ENCODE results near the gene IGFBP6.
A peak's percentile ranks its signal among the peaks of the same experiment; 100 is the strongest.
"Not testable (repeated sequence)": the region's sequence is repeated elsewhere in the genome, so short reads cannot be mapped to it uniquely, and the experiment has no call there.

IGFBP6 gene

DNA sequence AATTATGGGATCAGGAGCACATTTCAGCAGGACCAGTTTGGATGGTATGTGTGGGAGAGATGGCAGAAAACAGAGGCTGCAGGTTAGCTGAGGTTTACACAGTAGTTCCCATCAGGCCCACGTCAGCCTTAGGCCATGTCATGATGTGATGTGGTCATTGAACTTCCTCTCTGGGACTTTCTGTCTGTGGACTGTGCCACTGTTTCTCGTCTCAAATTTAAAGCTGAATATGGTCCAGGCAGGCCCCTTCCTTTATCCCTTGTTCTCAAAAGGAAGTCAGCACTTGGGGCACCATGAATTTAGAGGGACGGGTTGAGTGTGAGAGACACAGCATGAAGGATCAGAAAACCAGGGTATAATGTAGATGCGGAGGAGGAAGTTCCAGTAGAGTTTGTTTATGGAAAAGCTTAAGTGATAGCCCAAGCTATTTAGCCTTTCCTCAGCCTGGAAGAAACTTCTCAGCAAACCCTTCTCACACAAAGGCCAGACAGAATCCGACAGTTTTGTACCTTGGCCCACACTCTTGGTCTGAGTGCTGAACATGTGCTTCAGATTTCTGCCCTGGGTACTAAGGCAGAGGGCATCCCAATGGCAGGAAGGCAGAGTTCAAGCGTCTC, 3.6 kb upstream of the IGFBP6 start:
- Histone ChIP-seq H3K27me3 (replicated peaks in 2 of 5; ENCODE audit: control insufficient read depth in 4 of 5, insufficient read depth in 5 of 5, low read length in 4 of 5) (no peaks in the 10 kb centered on the region), H3K27ac (ENCODE audit: insufficient read depth in 1 of 2, low read depth in 1 of 2, low read length in 2 of 2, poor library complexity in 1 of 2, severe bottlenecking in 2 of 2) (no peak overlapping the region), H3K9me3 (ENCODE audit: control extremely low read depth in 1 of 5, control insufficient read depth in 4 of 5, insufficient read depth in 2 of 5, low read depth in 1 of 5, low read length in 4 of 5) (no peaks in the 10 kb centered on the region), H3K36me3 (ENCODE audit: control insufficient read depth in 4 of 4, insufficient read depth in 4 of 4, low read length in 3 of 4) (no peaks in the 10 kb centered on the region), H3K4me1 (ENCODE audit: control extremely low read depth in 1 of 4, control insufficient read depth in 4 of 4, insufficient read depth in 4 of 4, low read length in 3 of 4) (peaks cover 2 to 34% (median 26%) of the 10 kb centered on the region in 4 experiments), H3K4me3 (ENCODE audit: control insufficient read depth in 1 of 7, extremely low read depth in 1 of 7, insufficient read depth in 4 of 7, low read depth in 2 of 7, low read length in 6 of 7) (no peak overlapping the region)
- DNase-seq: peak in 2 of 3 donors; percentile 27 to 29
- ChIA-PET POLR2A (interaction anchor here (1.7 kb wide), 1 partner anchor 15 kb away, joined by 6 read pairs; the partner anchor contains the start of gene SPRYD3), CTCF (interaction anchor here (0.9 to 14.5 kb wide), 4 partner anchors 9 to 26 kb away, joined by 4 to 361 read pairs (median 5); no protein-coding TSS in a partner anchor)
- WGBS (ENCODE audit: insufficient coverage): 90% methylated on average over 5 of the region's 6 CpGs

DNA sequence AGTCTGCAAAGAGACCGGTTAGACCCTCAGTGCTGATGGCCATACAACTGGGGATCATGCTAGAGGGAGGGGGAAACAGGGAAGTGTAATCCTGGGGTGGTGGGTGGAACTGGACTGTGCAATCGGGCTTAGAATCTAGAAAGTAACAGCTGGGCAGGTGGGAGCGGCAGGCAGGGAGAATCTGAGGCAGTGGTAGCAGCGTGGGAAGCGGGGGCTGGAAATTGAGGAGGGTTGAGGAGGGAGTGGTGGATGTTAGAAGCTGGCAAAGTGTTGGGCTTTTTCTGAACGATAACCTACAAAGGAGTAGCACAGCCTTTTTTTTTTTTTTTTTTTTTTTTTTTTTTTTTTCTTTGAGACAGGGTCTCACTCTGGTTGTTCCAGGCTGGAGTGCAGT, 3.1 kb upstream of the IGFBP6 start:
- H3K4me1 ChIP-seq (ENCODE audit: control extremely low read depth in 1 of 4, control insufficient read depth in 4 of 4, insufficient read depth in 4 of 4, low read length in 3 of 4): peaks cover 2 to 39% (median 31%) of the 10 kb centered on the region in 4 experiments
- no peaks in the 10 kb centered on the region for H3K27me3 ChIP-seq (replicated peaks in 2 of 5; ENCODE audit: control insufficient read depth in 4 of 5, insufficient read depth in 5 of 5, low read length in 4 of 5)
- DNase-seq: no peak
- H3K4me3 ChIP-seq (ENCODE audit: control insufficient read depth in 1 of 7, extremely low read depth in 1 of 7, insufficient read depth in 4 of 7, low read depth in 2 of 7, low read length in 6 of 7): no peak overlapping the region
- ChIA-PET POLR2A (interaction anchor here (1.7 kb wide), 1 partner anchor 15 kb away, joined by 6 read pairs; the partner anchor contains the start of gene SPRYD3), CTCF (interaction anchor here (1.2 to 14.5 kb wide), 3 partner anchors 8 to 26 kb away, joined by 4 to 361 read pairs (median 6); no protein-coding TSS in a partner anchor)
- H3K9me3 ChIP-seq (ENCODE audit: control extremely low read depth in 1 of 5, control insufficient read depth in 4 of 5, insufficient read depth in 2 of 5, low read depth in 1 of 5, low read length in 4 of 5): no peaks in the 10 kb centered on the region
- no peaks in the 10 kb centered on the region for H3K36me3 ChIP-seq (ENCODE audit: control insufficient read depth in 4 of 4, insufficient read depth in 4 of 4, low read length in 3 of 4)
- 96% methylated on average over 6 of the region's 6 CpGs for WGBS (ENCODE audit: insufficient coverage)
- H3K27ac ChIP-seq (ENCODE audit: insufficient read depth in 1 of 2, low read depth in 1 of 2, low read length in 2 of 2, poor library complexity in 1 of 2, severe bottlenecking in 2 of 2): no peak overlapping the region

DNA sequence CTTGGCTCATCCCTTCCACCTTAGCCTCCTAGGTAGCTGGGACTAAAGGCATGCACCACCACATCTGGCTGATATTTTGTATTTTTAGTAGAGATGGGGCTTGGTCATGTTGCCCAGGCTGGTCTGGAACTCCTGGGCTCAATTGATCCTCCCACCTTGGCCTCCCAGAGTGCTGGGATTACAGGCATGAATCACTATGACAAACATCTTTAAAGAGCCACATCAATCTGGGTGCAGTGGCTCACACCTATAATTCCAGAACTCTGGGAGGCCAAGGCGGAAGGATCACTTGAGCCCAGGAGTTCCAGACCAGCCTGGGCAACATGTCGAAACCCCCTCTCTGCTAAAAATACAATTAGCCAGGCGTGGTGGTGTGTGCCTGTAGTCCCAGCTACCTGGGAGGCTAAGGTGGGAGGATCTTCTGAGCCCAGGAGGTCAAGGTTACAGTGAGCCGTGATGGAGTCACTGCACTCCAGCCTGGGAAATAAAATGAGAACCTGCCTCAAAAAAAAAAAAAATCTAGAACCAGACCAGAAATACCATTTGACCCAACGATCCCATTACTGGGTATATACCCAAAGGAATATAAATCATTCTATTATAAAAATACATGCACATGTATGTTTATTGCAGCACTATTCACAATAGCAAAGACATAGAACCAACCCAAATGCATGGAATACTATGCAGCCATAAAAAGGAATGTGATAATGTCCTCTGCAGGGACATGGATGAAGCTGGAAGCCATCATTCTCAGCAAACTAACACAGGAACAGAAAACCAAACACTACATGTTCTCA, 2.5 kb upstream of the IGFBP6 start:
- H3K4me3 ChIP-seq (ENCODE audit: control insufficient read depth in 1 of 7, extremely low read depth in 1 of 7, insufficient read depth in 4 of 7, low read depth in 2 of 7, low read length in 6 of 7): not testable (repeated sequence)
- CTCF ChIA-PET: interaction anchor here (1.3 to 14.5 kb wide), 3 partner anchors 9 to 27 kb away, joined by 3 to 361 read pairs (median 6); no protein-coding TSS in a partner anchor

DNA sequence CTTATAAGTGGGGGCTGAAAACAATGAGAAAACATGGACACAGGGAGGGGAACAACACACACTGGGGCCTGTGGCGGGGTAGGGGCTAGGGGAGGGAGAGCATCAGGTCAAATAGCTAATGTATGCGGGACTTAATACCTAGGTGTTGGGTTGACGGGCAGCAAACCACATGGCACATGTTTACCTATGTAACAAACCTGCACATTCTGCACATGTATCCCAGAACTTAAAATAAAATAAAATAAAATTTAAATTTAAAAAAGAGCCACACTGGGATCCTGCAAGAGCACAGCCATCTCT, 1.9 kb upstream of the IGFBP6 start:
- CTCF ChIA-PET: interaction anchor here (1.3 to 14.5 kb wide), 2 partner anchors 10 to 28 kb away, joined by 3 to 361 read pairs; no protein-coding TSS in a partner anchor
- not testable (repeated sequence) for H3K27me3 ChIP-seq (replicated peaks in 2 of 5; ENCODE audit: control insufficient read depth in 4 of 5, insufficient read depth in 5 of 5, low read length in 4 of 5); H3K27ac ChIP-seq (ENCODE audit: insufficient read depth in 1 of 2, low read depth in 1 of 2, low read length in 2 of 2, poor library complexity in 1 of 2, severe bottlenecking in 2 of 2); H3K4me3 ChIP-seq (ENCODE audit: control insufficient read depth in 1 of 7, extremely low read depth in 1 of 7, insufficient read depth in 4 of 7, low read depth in 2 of 7, low read length in 6 of 7); H3K9me3 ChIP-seq (ENCODE audit: control extremely low read depth in 1 of 5, control insufficient read depth in 4 of 5, insufficient read depth in 2 of 5, low read depth in 1 of 5, low read length in 4 of 5); H3K36me3 ChIP-seq (ENCODE audit: control insufficient read depth in 4 of 4, insufficient read depth in 4 of 4, low read length in 3 of 4); DNase-seq
- no CpG with 5 or more reads among the region's 3 CpGs for WGBS (ENCODE audit: insufficient coverage)
- H3K4me1 ChIP-seq (ENCODE audit: control extremely low read depth in 1 of 4, control insufficient read depth in 4 of 4, insufficient read depth in 4 of 4, low read length in 3 of 4): peaks cover 2 to 39% (median 32%) of the 10 kb centered on the region in 4 experiments
- POLR2A ChIA-PET: interaction anchor here (1.7 kb wide), 1 partner anchor 16 kb away, joined by 6 read pairs; the partner anchor contains the start of gene SPRYD3

More for the DNA sequence above, 2.5 kb upstream of the IGFBP6 start:
- peaks cover 2 to 39% (median 32%) of the 10 kb centered on the region in 4 experiments for H3K4me1 ChIP-seq (ENCODE audit: control extremely low read depth in 1 of 4, control insufficient read depth in 4 of 4, insufficient read depth in 4 of 4, low read length in 3 of 4)
- not testable (repeated sequence) for DNase-seq; H3K36me3 ChIP-seq (ENCODE audit: control insufficient read depth in 4 of 4, insufficient read depth in 4 of 4, low read length in 3 of 4); H3K27me3 ChIP-seq (replicated peaks in 2 of 5; ENCODE audit: control insufficient read depth in 4 of 5, insufficient read depth in 5 of 5, low read length in 4 of 5); H3K27ac ChIP-seq (ENCODE audit: insufficient read depth in 1 of 2, low read depth in 1 of 2, low read length in 2 of 2, poor library complexity in 1 of 2, severe bottlenecking in 2 of 2); H3K9me3 ChIP-seq (ENCODE audit: control extremely low read depth in 1 of 5, control insufficient read depth in 4 of 5, insufficient read depth in 2 of 5, low read depth in 1 of 5, low read length in 4 of 5)
- 100% methylated on average over 1 of the region's 5 CpGs for WGBS (ENCODE audit: insufficient coverage)
- POLR2A ChIA-PET: interaction anchor here (1.7 kb wide), 1 partner anchor 16 kb away, joined by 6 read pairs; the partner anchor contains the start of gene SPRYD3

DNA sequence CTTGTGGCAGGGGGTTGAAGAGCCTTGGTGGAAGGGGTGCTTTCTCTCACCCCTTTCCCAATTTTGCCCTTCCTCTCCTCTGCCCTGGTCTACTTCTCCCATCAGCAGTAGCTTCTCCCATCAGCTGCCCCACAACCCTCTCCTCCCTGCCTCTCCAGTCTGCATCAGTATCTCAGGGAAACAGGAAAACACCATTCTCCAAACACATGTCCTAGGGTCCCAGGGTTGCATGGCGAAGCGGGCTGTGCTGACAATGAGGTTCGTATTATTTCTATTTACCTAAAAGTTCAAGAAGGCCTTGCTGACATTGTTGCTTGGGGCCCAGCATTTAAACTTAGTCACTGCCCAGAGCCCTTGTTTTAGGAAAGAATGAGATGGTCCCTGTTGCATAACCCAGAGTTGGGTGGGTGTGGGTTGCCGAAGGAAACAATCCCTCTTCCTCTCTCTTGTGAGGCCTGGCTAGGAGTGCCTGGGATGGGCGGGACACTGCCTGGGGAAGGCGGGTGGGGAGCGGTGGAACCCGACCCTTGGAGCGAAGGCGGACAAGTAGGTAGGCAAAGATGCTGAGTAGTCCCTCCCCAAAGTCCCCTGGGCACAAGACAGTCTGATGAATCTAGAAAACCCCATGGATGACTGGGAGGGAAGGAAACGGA, 1.3 kb upstream of the IGFBP6 start:
- Histone ChIP-seq H3K36me3 (ENCODE audit: control insufficient read depth in 4 of 4, insufficient read depth in 4 of 4, low read length in 3 of 4) (no peaks in the 10 kb centered on the region), H3K4me1 (ENCODE audit: control extremely low read depth in 1 of 4, control insufficient read depth in 4 of 4, insufficient read depth in 4 of 4, low read length in 3 of 4) (peaks cover 2 to 39% (median 32%) of the 10 kb centered on the region in 4 experiments), H3K27me3 (replicated peaks in 2 of 5; ENCODE audit: control insufficient read depth in 4 of 5, insufficient read depth in 5 of 5, low read length in 4 of 5) (no peaks in the 10 kb centered on the region), H3K4me3 (ENCODE audit: control insufficient read depth in 1 of 7, extremely low read depth in 1 of 7, insufficient read depth in 4 of 7, low read depth in 2 of 7, low read length in 6 of 7) (no peak overlapping the region), H3K27ac (ENCODE audit: insufficient read depth in 1 of 2, low read depth in 1 of 2, low read length in 2 of 2, poor library complexity in 1 of 2, severe bottlenecking in 2 of 2) (no peak overlapping the region), H3K9me3 (ENCODE audit: control extremely low read depth in 1 of 5, control insufficient read depth in 4 of 5, insufficient read depth in 2 of 5, low read depth in 1 of 5, low read length in 4 of 5) (no peaks in the 10 kb centered on the region)
- WGBS (ENCODE audit: insufficient coverage): 97% methylated on average over 9 of the region's 11 CpGs
- ChIA-PET POLR2A (interaction anchor here (3.9 kb wide), 1 partner anchor 16 kb away, joined by 16 read pairs; the partner anchor contains the start of gene SPRYD3), CTCF (interaction anchor here (1.3 to 14.5 kb wide), 3 partner anchors 11 to 28 kb away, joined by 3 to 361 read pairs (median 26); no protein-coding TSS in a partner anchor)
- no peak for DNase-seq

DNA sequence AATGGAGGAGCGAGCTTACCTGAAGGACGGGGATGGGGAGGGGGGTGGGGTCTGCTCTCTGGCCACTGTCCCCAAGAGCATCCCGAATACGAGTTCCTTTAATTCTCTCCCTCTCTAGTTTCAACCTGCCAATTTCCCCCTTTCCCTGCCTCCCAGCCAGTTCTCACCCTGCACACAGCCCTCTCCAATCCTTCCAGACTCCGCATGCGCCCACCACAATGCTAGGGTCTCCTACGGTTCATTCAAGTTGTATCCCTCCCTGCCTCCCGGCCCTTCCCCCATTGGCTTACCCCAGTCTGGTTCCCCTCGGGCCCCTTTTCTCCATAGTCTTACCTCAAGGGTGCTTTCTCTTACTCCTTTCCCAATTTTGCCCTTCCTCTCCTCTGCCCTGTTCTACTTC, 708 bp upstream of the IGFBP6 start:
- no peaks in the 10 kb centered on the region for H3K27me3 ChIP-seq (replicated peaks in 2 of 5; ENCODE audit: control insufficient read depth in 4 of 5, insufficient read depth in 5 of 5, low read length in 4 of 5)
- WGBS (ENCODE audit: insufficient coverage): 63% methylated on average over 5 of the region's 9 CpGs
- ChIA-PET POLR2A (interaction anchor here (3.9 kb wide), 1 partner anchor 17 kb away, joined by 16 read pairs; the partner anchor contains the start of gene SPRYD3), CTCF (interaction anchor here (1.6 to 14.5 kb wide), 3 partner anchors 11 to 64 kb away, joined by 4 to 361 read pairs (median 26); no protein-coding TSS in a partner anchor)
- peaks cover 2 to 39% (median 32%) of the 10 kb centered on the region in 4 experiments for H3K4me1 ChIP-seq (ENCODE audit: control extremely low read depth in 1 of 4, control insufficient read depth in 4 of 4, insufficient read depth in 4 of 4, low read length in 3 of 4)
- H3K36me3 ChIP-seq (ENCODE audit: control insufficient read depth in 4 of 4, insufficient read depth in 4 of 4, low read length in 3 of 4): no peaks in the 10 kb centered on the region
- no peak overlapping the region for H3K27ac ChIP-seq (ENCODE audit: insufficient read depth in 1 of 2, low read depth in 1 of 2, low read length in 2 of 2, poor library complexity in 1 of 2, severe bottlenecking in 2 of 2)
- H3K9me3 ChIP-seq (ENCODE audit: control extremely low read depth in 1 of 5, control insufficient read depth in 4 of 5, insufficient read depth in 2 of 5, low read depth in 1 of 5, low read length in 4 of 5): no peaks in the 10 kb centered on the region
- no peak for DNase-seq
- H3K4me3 ChIP-seq (ENCODE audit: control insufficient read depth in 1 of 7, extremely low read depth in 1 of 7, insufficient read depth in 4 of 7, low read depth in 2 of 7, low read length in 6 of 7): peak overlapping the region in 6 of 7 experiments; percentile 35 to 77 (median 67)

All from common myeloid progenitor, CD34-positive (primary cell).